Natural killer cell (primary cell): ENCODE measurements around the gene ZNF213. TPM values are rescaled to one million over a fixed set of nuclear protein-coding genes. Genes with fewer than 3 reads are reported as not detected.

Source experiments
- ATAC-seq, 3 donors: fragments of 150-1000 bp in 2 of 3; fragments of 200-7000 bp in 1 of 3; cut with Tn5 transposase; 1 replicate in 1 of 3; 2 replicates in 2 of 3; pipeline ENCODE4 v1.10.0; 2021; ENCODE audit warnings: mild to moderate bottlenecking in 2 of 3, moderate library complexity in 2 of 3
- DNase-seq, 2 donors: peaks; one replicate each; pipeline versions ENCODE4 v3.0.0 to v3.0.0-alpha.2; 2013 to 2021; ENCODE audit warnings: mixed read lengths in 1 of 2
- H3K27ac ChIP-seq: one replicate; pipeline ENCODE4 v1.5.1; 2013; ENCODE audit warnings: mild to moderate bottlenecking, low read length
- H3K27me3 ChIP-seq: one replicate; pipeline ENCODE4 v1.6.1; 2013; ENCODE audit warnings: low read length; ENCODE audit not compliant: control insufficient read depth, insufficient read depth
- H3K36me3 ChIP-seq: one replicate; pipeline ENCODE4 v1.6.1; 2013; ENCODE audit warnings: low read length; ENCODE audit not compliant: control insufficient read depth, insufficient read depth
- H3K4me1 ChIP-seq: one replicate; pipeline ENCODE4 v1.6.1; 2013; ENCODE audit warnings: low read length; ENCODE audit not compliant: control insufficient read depth, insufficient read depth
- H3K4me3 ChIP-seq: one replicate; pipeline ENCODE4 v1.5.1; 2013; ENCODE audit warnings: low read length
- H3K9me3 ChIP-seq: one replicate; pipeline ENCODE4 v1.6.1; 2013; ENCODE audit warnings: low read length; ENCODE audit not compliant: control insufficient read depth, insufficient read depth
- H3K27ac Mint-ChIP-seq, 2 donors: one replicate each; pipeline ENCODE4 v1.8.0; 2022; ENCODE audit warnings: mild to moderate bottlenecking in 2 of 2, mixed read lengths in 2 of 2, moderate library complexity in 1 of 2
- H3K27me3 Mint-ChIP-seq, 2 donors: one replicate each; pipeline ENCODE4 v1.8.0; 2022; ENCODE audit warnings: low read depth in 2 of 2, mixed read lengths in 2 of 2
- H3K36me3 Mint-ChIP-seq: one replicate; pipeline ENCODE4 v1.8.0; 2022; ENCODE audit warnings: mixed read lengths
- H3K4me1 Mint-ChIP-seq, 2 donors: one replicate each; pipeline ENCODE4 v1.8.0; 2022; ENCODE audit warnings: mixed read lengths in 2 of 2
- H3K4me3 Mint-ChIP-seq: one replicate; pipeline ENCODE4 v1.8.0; 2022; ENCODE audit warnings: mild to moderate bottlenecking, moderate library complexity, mixed read lengths
- H3K9me3 Mint-ChIP-seq, 2 donors: one replicate each; pipeline ENCODE4 v1.8.0; 2022; ENCODE audit warnings: mixed read lengths in 2 of 2
- WGBS: methylation state at CpG from one replicate; pipeline ENCODE4 v1.1.7; 2013; ENCODE audit warnings: missing lambda C conversion rate; ENCODE audit not compliant: insufficient coverage; 5-methylcytosine and 5-hydroxymethylcytosine counted together
- intact Hi-C: fragments of 100-400 bp; cut with micrococcal nuclease; formaldehyde crosslinking; loops from one replicate; pipeline ENCODE4 v1.14.2; 2022
- total RNA-seq, 4 donors: library from RNA; stranded (reverse); fragments of 120-200 nt in 1 of 4; gene quantifications; one replicate each; pipeline versions ENCODE4 v1.2.3 to v1.2.4, GENCODE V29; 2013 to 2022
- TF ChIP-seq, protein P1 (sequence below): fragments of 200-600 bp; IDR thresholded peaks from one replicate; pipeline ENCODE4 v1.8.0; 2022; ENCODE audit warnings: antibody characterized with exemption

The ZNF213 gene
- total RNA-seq, 3 donors from 2014 or later (not counting 1 experiment from before 2014, with no cell fraction given) = 4.8 to 6.8 (median 5.1) TPM

GRCh38 chr16:3089717-3090592, 44.9 kb upstream of the ZNF213 start:
- WGBS = 98% methylated on average over 81 of the region's 81 CpGs
- Mint-ChIP-seq H3K4me1 (peaks cover 39 to 43% of the 10 kb centered on the region in 2 donors), H3K27ac (no peak overlapping the region)

GRCh38 chr16:3091551-3091950, 43.3 kb upstream of the ZNF213 start:
- DNase-seq = no peak
- TF ChIP-seq, protein P1, sequence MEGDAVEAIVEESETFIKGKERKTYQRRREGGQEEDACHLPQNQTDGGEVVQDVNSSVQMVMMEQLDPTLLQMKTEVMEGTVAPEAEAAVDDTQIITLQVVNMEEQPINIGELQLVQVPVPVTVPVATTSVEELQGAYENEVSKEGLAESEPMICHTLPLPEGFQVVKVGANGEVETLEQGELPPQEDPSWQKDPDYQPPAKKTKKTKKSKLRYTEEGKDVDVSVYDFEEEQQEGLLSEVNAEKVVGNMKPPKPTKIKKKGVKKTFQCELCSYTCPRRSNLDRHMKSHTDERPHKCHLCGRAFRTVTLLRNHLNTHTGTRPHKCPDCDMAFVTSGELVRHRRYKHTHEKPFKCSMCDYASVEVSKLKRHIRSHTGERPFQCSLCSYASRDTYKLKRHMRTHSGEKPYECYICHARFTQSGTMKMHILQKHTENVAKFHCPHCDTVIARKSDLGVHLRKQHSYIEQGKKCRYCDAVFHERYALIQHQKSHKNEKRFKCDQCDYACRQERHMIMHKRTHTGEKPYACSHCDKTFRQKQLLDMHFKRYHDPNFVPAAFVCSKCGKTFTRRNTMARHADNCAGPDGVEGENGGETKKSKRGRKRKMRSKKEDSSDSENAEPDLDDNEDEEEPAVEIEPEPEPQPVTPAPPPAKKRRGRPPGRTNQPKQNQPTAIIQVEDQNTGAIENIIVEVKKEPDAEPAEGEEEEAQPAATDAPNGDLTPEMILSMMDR = no peak
- Mint-ChIP-seq H3K4me3 (no peak overlapping the region), H3K4me1 (peaks cover 27 to 38% of the 10 kb centered on the region in 2 donors), H3K27ac (no peak overlapping the region), H3K9me3 (no peaks in the 10 kb centered on the region), H3K36me3 (no peaks in the 10 kb centered on the region), H3K27me3 (no peaks in the 10 kb centered on the region)
- no peak for ATAC-seq
- Histone ChIP-seq H3K27me3 (no peaks in the 10 kb centered on the region), H3K27ac (no peak overlapping the region), H3K36me3 (no peaks in the 10 kb centered on the region), H3K9me3 (no peaks in the 10 kb centered on the region), H3K4me1 (peaks cover 45% of the 10 kb centered on the region), H3K4me3 (no peak overlapping the region)
- 95% methylated on average over 8 of the region's 8 CpGs for WGBS
- intact Hi-C loops = no loop called here

More at GRCh38 chr16:3089717-3090592, 44.9 kb upstream of the ZNF213 start:
- H3K27me3 ChIP-seq = no peaks in the 10 kb centered on the region
- Mint-ChIP-seq H3K36me3 (no peaks in the 10 kb centered on the region), H3K27me3 (no peaks in the 10 kb centered on the region), H3K4me3 (no peak overlapping the region), H3K9me3 (no peaks in the 10 kb centered on the region)
- no peaks in the 10 kb centered on the region for H3K9me3 ChIP-seq
- H3K4me3 ChIP-seq = no peak overlapping the region
- intact Hi-C loops = no loop called here
- ATAC-seq = no peak
- H3K4me1 ChIP-seq = peaks cover 45% of the 10 kb centered on the region
- TF ChIP-seq, protein P1 = no peak
- H3K27ac ChIP-seq = no peak overlapping the region
- no peak for DNase-seq
- no peaks in the 10 kb centered on the region for H3K36me3 ChIP-seq

- 94% methylated on average over 20 of the region's 20 CpGs for WGBS
- Mint-ChIP-seq H3K27me3 (no peaks in the 10 kb centered on the region), H3K4me3 (no peak overlapping the region), H3K4me1 (peaks cover 19 to 31% of the 10 kb centered on the region in 2 donors), H3K36me3 (no peaks in the 10 kb centered on the region), H3K9me3 (no peaks in the 10 kb centered on the region), H3K27ac (no peak overlapping the region)
- DNase-seq = no peak
- peaks cover 36% of the 10 kb centered on the region for H3K4me1 ChIP-seq
- no peaks in the 10 kb centered on the region for H3K27me3 ChIP-seq
- intact Hi-C loops = no loop called here
- H3K9me3 ChIP-seq = no peaks in the 10 kb centered on the region
- no peak overlapping the region for H3K27ac ChIP-seq
- TF ChIP-seq, protein P1 = no peak
- no peak for ATAC-seq
- H3K4me3 ChIP-seq = no peak overlapping the region
- H3K36me3 ChIP-seq = no peaks in the 10 kb centered on the region
Measured at GRCh38 chr16:3092501-3092941, 42.3 kb upstream of the ZNF213 start.
